SK-N-SH (cell line): ENCODE data around the gene LENG9. TPM values are rescaled to one million over a fixed set of nuclear protein-coding genes. Genes with fewer than 3 reads are reported as not detected.
A peak's percentile ranks its signal among the peaks of the same experiment; 100 is the strongest.
"Not testable (repeated sequence)": the region's sequence is repeated elsewhere in the genome, so short reads cannot be mapped to it uniquely, and the experiment has no call there.

ENCODE experiments used
- CTCF ChIA-PET: fragments of 300-600, 350-600 bp; formaldehyde crosslinking; extraction: SDS; loops from one replicate; lab custom pipeline; 2021; lab: Yijun Ruan, JAX
- POLR2A ChIA-PET: fragments of 350-600 bp; sonication (Branson Sonifier 250); formaldehyde crosslinking; extraction: SDS; loops from one replicate; lab custom pipeline; 2020; ENCODE audit warnings: antibody characterized with exemption, inconsistent platforms; lab: Yijun Ruan, JAX
- DNase-seq: peaks from one replicate; pipeline ENCODE4 v3.0.0; 2012
- H2AFZ ChIP-seq: fragments of 200-600 bp; sonication (generic); 2 replicates; pipeline ENCODE4 v1.8.1; 2016; ENCODE audit warnings: antibody characterized with exemption, mild to moderate bottlenecking, low read depth
- H3F3A ChIP-seq: fragments of 200-600 bp; sonication (generic); replicated peaks from 2 replicates; pipeline ENCODE3; 2016; ENCODE audit warnings: antibody characterized with exemption, mild to moderate bottlenecking; ENCODE audit not compliant: insufficient read depth
- H3K27ac ChIP-seq, 2 experiments: fragments of 200-500 bp in 1 of 2; fragments of 200-600 bp in 1 of 2; sonication (Bioruptor generic) in 1 of 2; sonication (generic), shearing (Covaris generic) in 1 of 2; 2 replicates each; pipeline versions ENCODE4 v1.5.1 to v1.6.1; 2014 to 2016; ENCODE audit warnings: low read depth in 2 of 2, inconsistent platforms in 1 of 2, low read length in 1 of 2, mild to moderate bottlenecking in 1 of 2, mixed read lengths in 1 of 2
- H3K27me3 ChIP-seq: fragments of 200-600 bp; sonication (generic), shearing (Covaris generic); 2 replicates; pipeline ENCODE4 v1.6.1; 2016; ENCODE audit warnings: mixed run types; ENCODE audit not compliant: insufficient read depth
- H3K36me3 ChIP-seq, 2 experiments: fragments of 200-500 bp in 1 of 2; fragments of 200-600 bp in 1 of 2; sonication (Bioruptor generic) in 1 of 2; sonication (generic) in 1 of 2; replicated peaks in 1 of 2; 2 replicates each; pipeline versions ENCODE3 to v1.5.1; 2014 to 2016; ENCODE audit warnings: low read length in 1 of 2, mild to moderate bottlenecking in 1 of 2; ENCODE audit not compliant: insufficient read depth in 2 of 2, control insufficient read depth in 1 of 2
- H3K4me1 ChIP-seq, 2 experiments: fragments of 200-500 bp in 1 of 2; fragments of 200-600 bp in 1 of 2; sonication (Bioruptor generic) in 1 of 2; sonication (generic), shearing (Covaris generic) in 1 of 2; 2 replicates each; pipeline versions ENCODE4 v1.5.1 to v1.6.1; 2014 to 2016; ENCODE audit warnings: low read depth in 1 of 2, low read length in 1 of 2, mixed run types in 1 of 2; ENCODE audit not compliant: insufficient read depth in 2 of 2, control insufficient read depth in 1 of 2
- H3K4me2 ChIP-seq: fragments of 200-600 bp; sonication (generic), shearing (Covaris generic); 2 replicates; pipeline ENCODE4 v1.6.1; 2017; ENCODE audit warnings: mixed run types
- H3K4me3 ChIP-seq, 2 experiments: fragments of 200-500 bp in 1 of 2; fragments of 200-600 bp in 1 of 2; sonication (Bioruptor generic) in 1 of 2; sonication (generic), shearing (Covaris generic) in 1 of 2; 2 replicates each; pipeline versions ENCODE4 v1.5.1 to v1.8.1; 2014 to 2016; ENCODE audit warnings: low read depth in 2 of 2, inconsistent platforms in 1 of 2, low read length in 1 of 2, mild to moderate bottlenecking in 1 of 2, mixed read lengths in 1 of 2, moderate library complexity in 1 of 2
- H3K79me2 ChIP-seq: fragments of 200-600 bp; sonication (generic); 2 replicates; pipeline ENCODE4 v1.8.1; 2017; ENCODE audit warnings: mild to moderate bottlenecking; ENCODE audit not compliant: insufficient read depth
- H3K9ac ChIP-seq: fragments of 200-600 bp; sonication (generic); 2 replicates; pipeline ENCODE4 v1.6.1; 2017; ENCODE audit warnings: mixed run types
- H3K9me2 ChIP-seq: fragments of 200-600 bp; sonication (generic); 2 replicates; pipeline ENCODE4 v1.6.1; 2017; ENCODE audit warnings: mixed run types
- H3K9me3 ChIP-seq: fragments of 200-600 bp; sonication (generic); 2 replicates; pipeline ENCODE4 v1.6.1; 2017; ENCODE audit warnings: mixed run types, mild to moderate bottlenecking, moderate library complexity
- H4K20me1 ChIP-seq: fragments of 200-600 bp; sonication (generic); 2 replicates; pipeline ENCODE4 v1.6.1; 2017; ENCODE audit warnings: mild to moderate bottlenecking, mixed run types; ENCODE audit not compliant: insufficient read depth
- CHD2 ChIP-seq: fragments of 150-350 bp; IDR thresholded peaks from 2 replicates; pipeline ENCODE4 v1.6.1; 2018; ENCODE audit warnings: low read length; ENCODE audit not compliant: partially characterized antibody
- ELF1 ChIP-seq: IDR thresholded peaks from 2 replicates; pipeline ENCODE4 v1.4.0; 2012
- EZH2phosphoT487 ChIP-seq: fragments of 200-600 bp; sonication (generic); IDR thresholded peaks from 2 replicates; pipeline ENCODE4 v1.6.1; 2017; ENCODE audit warnings: low read depth, mixed run types, mild to moderate bottlenecking, antibody characterized with exemption, moderate library complexity, borderline replicate concordance
- FOSL2 ChIP-seq: IDR thresholded peaks from 2 replicates; pipeline ENCODE4 v1.4.0; 2012; ENCODE audit warnings: low read depth, mild to moderate bottlenecking, moderate library complexity, borderline replicate concordance
- FOXM1 ChIP-seq: IDR thresholded peaks from 2 replicates; pipeline ENCODE4 v1.4.0; 2012; ENCODE audit warnings: low read depth, mild to moderate bottlenecking
- IRF3 ChIP-seq: fragments of 150-350 bp; IDR thresholded peaks from 2 replicates; pipeline ENCODE4 v1.6.1; 2016; ENCODE audit warnings: mild to moderate bottlenecking, low read depth, low read length
- MAX ChIP-seq: IDR thresholded peaks from 2 replicates; pipeline ENCODE4 v1.4.0; 2012; ENCODE audit warnings: low read depth
- MEF2A ChIP-seq: IDR thresholded peaks from 2 replicates; pipeline ENCODE4 v1.4.0; 2012; ENCODE audit warnings: low read depth, borderline replicate concordance
- MXI1 ChIP-seq: IDR thresholded peaks from 2 replicates; pipeline ENCODE4 v1.6.1; 2012; ENCODE audit warnings: mild to moderate bottlenecking, low read depth, low read length, improper control_type of control experiment
- NFIC ChIP-seq: IDR thresholded peaks from 2 replicates; pipeline ENCODE4 v1.4.0; 2012; ENCODE audit warnings: borderline replicate concordance
- PBX3 ChIP-seq: IDR thresholded peaks from 2 replicates; pipeline ENCODE4; 2012
- POLR2AphosphoS5 ChIP-seq: IDR thresholded peaks from 2 replicates; pipeline ENCODE4 v1.6.1; 2012; ENCODE audit warnings: low read depth, low read length
- RAD21 ChIP-seq: IDR thresholded peaks from 2 replicates; pipeline ENCODE4 v1.6.1; 2012; ENCODE audit warnings: mild to moderate bottlenecking, low read length
- RFX5 ChIP-seq: IDR thresholded peaks from 2 replicates; pipeline ENCODE4 v1.6.1; 2012; ENCODE audit warnings: mild to moderate bottlenecking, improper control_type of control experiment, low read length
- SIN3A ChIP-seq: IDR thresholded peaks from 2 replicates; pipeline ENCODE4 v1.6.1; 2012; ENCODE audit warnings: low read depth, mild to moderate bottlenecking, low read length, moderate library complexity, borderline replicate concordance
- YY1 ChIP-seq: IDR thresholded peaks from 2 replicates; pipeline ENCODE4 v1.4.0; 2012; ENCODE audit warnings: low read depth, mild to moderate bottlenecking
- ZBTB33 ChIP-seq: IDR thresholded peaks from 2 replicates; pipeline ENCODE4 v1.4.0; 2012; ENCODE audit warnings: low read depth, borderline replicate concordance
- WGBS: methylation state at CpG from one replicate; pipeline ENCODE4 v1.1.6; 2017; ENCODE audit warnings: low lambda C conversion rate; 5-methylcytosine and 5-hydroxymethylcytosine counted together
- polyA plus RNA-seq, 3 experiments: library from polyadenylated mRNA; depleted of rRNA; stranded (reverse); fragments of >200 nt; gene quantifications; 2 replicates each; pipeline ENCODE4 v1.2.3, GENCODE V29; 2012
- TF ChIP-seq, protein P1 (sequence below): fragments of 150-350 bp; IDR thresholded peaks from 2 replicates; pipeline ENCODE4 v1.6.1; 2017; ENCODE audit warnings: antibody characterized with exemption, low read length, low read depth, borderline replicate concordance

The LENG9 gene
- polyA plus RNA-seq, 1 of the 3 experiments (the other 2 are of a cell fraction) = 0.20 TPM

GRCh38 chr19:54448040-54448773, 15.4 kb downstream of the LENG9 start:
- ChIA-PET CTCF (interaction anchor here (0.8 to 2.9 kb wide), 3 partner anchors 9 to 54 kb away, joined by 3 to 12 read pairs (median 4); partner anchors contain the start of gene LAIR2), POLR2A (interaction anchor here (0.7 to 1.7 kb wide), 9 partner anchors 8 to 28 kb away, joined by 3 to 24 read pairs (median 4); partner anchors contain the start of gene LENG9)
- H3K9ac ChIP-seq = peak overlapping the region; percentile 98
- H3K9me3 ChIP-seq = no peaks in the 10 kb centered on the region
- no peaks in the 10 kb centered on the region for H3F3A ChIP-seq
- peak overlapping the region; percentile 86 to 98 for H3K4me3 ChIP-seq
- peak overlapping the region; percentile 100 for H3K4me2 ChIP-seq
- peaks cover 14 to 17% of the 10 kb centered on the region in 2 experiments; a peak in 2 of 4 replicates for H3K4me1 ChIP-seq
- peak overlapping the region; percentile 94 to 97 for H3K27ac ChIP-seq
- H3K36me3 ChIP-seq = peaks cover 26 to 39% of the 10 kb centered on the region in 2 experiments
- no peaks in the 10 kb centered on the region for H3K27me3 ChIP-seq
- peak; percentile 74 for DNase-seq
- peaks cover 38% of the 10 kb centered on the region for H4K20me1 ChIP-seq
- WGBS = 1% methylated on average over 34 of the region's 34 CpGs
- H2AFZ ChIP-seq = peak overlapping the region; percentile 79
- H3K79me2 ChIP-seq = peaks cover 69% of the 10 kb centered on the region
- no peaks in the 10 kb centered on the region for H3K9me2 ChIP-seq
- TF ChIP-seq YY1 (peak; percentile 85), NFIC (no peak), MXI1 (peak; percentile 55; the same call in 1 of the 2 replicates), SIN3A (0 out of 2 replicates have a peak, but pooled peaks have one; percentile 28), ZBTB33 (no peak), EZH2phosphoT487 (no peak), POLR2AphosphoS5 (no peak), RFX5 (no peak), RAD21 (no peak), CHD2 (peak; percentile 34), FOXM1 (no peak), ELF1 (peak; percentile 41; the same call in 1 of the 2 replicates), MEF2A (no peak), IRF3 (no peak), MAX (peak; percentile 40; the same call in 1 of the 2 replicates), PBX3 (no peak), FOSL2 (no peak)
- TF ChIP-seq, protein P1, sequence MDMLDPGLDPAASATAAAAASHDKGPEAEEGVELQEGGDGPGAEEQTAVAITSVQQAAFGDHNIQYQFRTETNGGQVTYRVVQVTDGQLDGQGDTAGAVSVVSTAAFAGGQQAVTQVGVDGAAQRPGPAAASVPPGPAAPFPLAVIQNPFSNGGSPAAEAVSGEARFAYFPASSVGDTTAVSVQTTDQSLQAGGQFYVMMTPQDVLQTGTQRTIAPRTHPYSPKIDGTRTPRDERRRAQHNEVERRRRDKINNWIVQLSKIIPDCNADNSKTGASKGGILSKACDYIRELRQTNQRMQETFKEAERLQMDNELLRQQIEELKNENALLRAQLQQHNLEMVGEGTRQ = no peak

DNA sequence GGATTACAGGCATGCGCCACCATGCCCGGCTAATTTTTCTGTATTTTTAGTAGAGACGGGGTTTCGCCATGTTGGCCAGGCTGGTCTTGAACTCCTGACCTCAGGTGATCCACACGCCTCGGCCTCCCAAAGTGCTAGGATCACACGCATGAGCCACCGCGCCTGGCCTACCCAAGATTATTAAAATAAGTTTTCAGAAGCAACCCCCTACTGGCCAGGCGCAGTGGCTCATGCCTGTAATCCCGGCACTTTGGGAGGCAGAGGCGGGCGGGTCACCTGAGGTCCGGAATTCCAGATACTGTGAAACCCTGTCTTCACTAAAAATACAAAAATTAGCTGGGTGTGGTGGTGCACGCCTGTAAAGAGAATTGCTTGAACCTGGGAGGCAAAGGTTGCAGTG, 17.2 kb downstream of the LENG9 start:
- Histone ChIP-seq H3K4me1 (peaks cover 14 to 17% of the 10 kb centered on the region in 2 experiments; a peak in 2 of 4 replicates), H3K36me3 (peaks cover 9 to 26% of the 10 kb centered on the region in 2 experiments), H3K79me2 (peaks cover 52% of the 10 kb centered on the region), H4K20me1 (peaks cover 19% of the 10 kb centered on the region)
- DNase-seq, H3K4me2 ChIP-seq, H3K9me2 ChIP-seq, POLR2A ChIA-PET, H3K9me3 ChIP-seq, H3K27ac ChIP-seq, H3K4me3 ChIP-seq, H2AFZ ChIP-seq, H3K27me3 ChIP-seq, H3F3A ChIP-seq, H3K9ac ChIP-seq, CTCF ChIA-PET: not testable (repeated sequence)
- WGBS = 96% methylated on average over 15 of the region's 15 CpGs
